Stimulated activated CD4-positive, alpha-beta T cell treated with anti-CD3 and anti-CD28 coated beads, Interleukin-15, amount 100 ng/mL, for 1 hour (primary cell): Measurements from ENCODE around the gene TMA7.
A peak's percentile ranks its signal among the peaks of the same experiment; 100 is the strongest.
"Not testable (repeated sequence)": the region's sequence is repeated elsewhere in the genome, so short reads cannot be mapped to it uniquely, and the experiment has no call there.

Experiments
- DNase-seq, 2 donors: peaks; one replicate each; pipeline ENCODE4 v3.0.0-alpha.2; 2020; ENCODE audit warnings: low read depth in 1 of 2, low spot score in 1 of 2

The TMA7 gene

GRCh38 chr3:48435774-48436476 is 4.1 kb upstream of the TMA7 start:
- DNase-seq: peak; percentile 66

GRCh38 chr3:48436477-48436787 is 3.6 kb upstream of the TMA7 start:
- DNase-seq: no peak

DNA sequence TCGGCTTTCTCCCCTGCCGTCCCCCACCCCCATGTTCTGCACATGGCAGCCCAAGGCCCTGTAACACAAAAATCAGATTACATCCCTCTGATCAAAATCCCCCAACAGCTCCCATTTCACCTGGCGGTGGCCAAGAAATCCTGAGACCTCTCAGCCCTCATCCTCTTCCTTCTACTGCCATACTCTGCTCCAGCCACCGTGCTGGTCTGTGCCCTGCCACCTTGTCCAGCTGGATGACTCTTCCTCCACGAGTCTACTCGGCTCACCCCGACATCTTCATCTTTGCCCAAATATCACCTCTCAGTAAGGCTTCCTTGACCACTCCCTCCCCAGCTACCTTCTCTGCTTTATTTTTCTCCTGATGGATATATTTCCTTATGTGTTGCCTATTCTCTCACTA is 3.2 kb upstream of the TMA7 start:
- DNase-seq: no peak

DNA sequence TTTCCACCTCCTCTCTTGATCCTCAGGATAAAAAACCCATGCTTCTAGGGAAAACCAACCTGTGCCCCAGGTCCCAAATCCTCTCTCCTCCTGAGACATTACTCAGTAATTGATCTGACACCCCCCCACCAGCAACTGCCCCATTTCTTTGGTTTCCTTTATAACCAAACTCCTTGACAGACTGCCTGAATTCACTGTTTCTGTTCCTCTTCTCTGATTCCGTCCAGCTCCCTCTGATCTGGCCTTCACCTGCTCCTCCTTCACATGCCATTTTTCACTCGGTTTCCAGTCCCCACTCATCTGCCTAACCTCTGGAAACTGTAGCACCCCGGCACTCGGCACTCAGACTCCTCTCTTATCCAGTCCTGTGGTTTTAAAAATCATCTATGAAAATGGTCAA is 2.2 kb upstream of the TMA7 start:
- no peak for DNase-seq

- no peak for DNase-seq
Observed at GRCh38 chr3:48440590-48440958, 517 bp downstream of the TMA7 start.

- DNase-seq: no peak
Observed at GRCh38 chr3:48441940-48442339, 1.9 kb downstream of the TMA7 start.

- DNase-seq: no peak
Observed at GRCh38 chr3:48445277-48445882, 5.3 kb downstream of the TMA7 start.

GRCh38 chr3:48446043-48446424 is 6.0 kb downstream of the TMA7 start:
- DNase-seq: no peak

DNA sequence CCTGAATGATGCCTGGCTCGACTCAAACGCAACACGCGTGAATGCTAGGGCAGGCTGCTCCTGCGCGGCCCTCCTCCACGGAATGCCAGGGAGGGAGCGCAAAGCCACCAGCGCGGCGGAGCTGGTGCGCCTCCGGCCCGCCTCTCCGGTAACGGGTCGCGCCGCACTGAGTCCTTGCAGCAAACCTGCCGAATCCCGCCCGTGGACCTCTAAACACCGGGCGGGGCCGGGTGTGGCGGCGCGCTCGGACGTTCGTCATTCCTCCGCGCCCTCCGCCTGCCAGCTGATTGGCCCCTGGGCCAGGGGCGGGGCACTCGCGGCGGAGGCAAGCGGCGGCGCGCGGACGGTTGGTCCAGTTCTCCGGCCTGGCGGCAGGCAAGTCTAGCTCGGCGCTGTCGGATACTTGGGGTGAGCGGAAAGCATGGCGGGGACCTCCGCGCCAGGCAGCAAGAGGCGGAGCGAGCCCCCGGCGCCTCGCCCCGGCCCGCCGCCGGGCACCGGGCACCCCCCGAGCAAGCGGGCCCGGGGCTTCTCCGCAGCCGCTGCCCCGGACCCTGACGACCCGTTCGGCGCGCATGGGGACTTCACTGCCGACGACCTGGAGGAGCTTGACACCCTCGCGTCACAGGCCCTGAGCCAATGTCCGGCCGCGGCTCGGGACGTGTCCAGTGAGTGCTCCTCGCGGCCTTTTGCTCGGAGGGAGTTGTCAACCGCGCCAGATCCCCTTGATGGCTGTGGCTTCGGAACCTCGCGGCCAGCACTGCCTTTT is 6.6 kb downstream of the TMA7 start, which contains the start of gene ATRIP:
ATRIP (plus strand) TSS at position 313 of the 769 bp plus-strand sequence; CDS start at position 422, 109 bp downstream.
- peak; percentile 64 to 81 for DNase-seq

GRCh38 chr3:48451270-48451669 is 11.2 kb downstream of the TMA7 start:
- no peak for DNase-seq

DNA sequence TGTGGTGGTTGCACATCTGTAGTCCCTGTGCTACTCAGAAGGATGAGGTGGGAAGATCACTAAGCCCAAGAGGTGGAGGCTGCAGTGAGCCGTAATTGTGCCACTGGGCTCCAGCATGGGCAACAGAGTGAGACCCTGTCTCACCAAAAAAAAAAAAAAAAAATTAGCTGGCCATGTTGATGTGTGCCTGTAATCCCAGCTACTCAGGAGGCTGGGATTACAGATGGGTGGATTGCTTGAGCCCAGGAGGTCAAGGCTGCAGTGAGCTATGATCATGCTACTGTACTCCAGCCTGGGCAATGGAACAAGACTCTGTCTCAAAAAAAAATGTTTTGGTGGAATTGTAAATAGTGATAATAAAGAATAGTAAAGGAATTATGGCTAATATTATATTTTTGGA is 16.4 kb downstream of the TMA7 start:
- no peak for DNase-seq

DNA sequence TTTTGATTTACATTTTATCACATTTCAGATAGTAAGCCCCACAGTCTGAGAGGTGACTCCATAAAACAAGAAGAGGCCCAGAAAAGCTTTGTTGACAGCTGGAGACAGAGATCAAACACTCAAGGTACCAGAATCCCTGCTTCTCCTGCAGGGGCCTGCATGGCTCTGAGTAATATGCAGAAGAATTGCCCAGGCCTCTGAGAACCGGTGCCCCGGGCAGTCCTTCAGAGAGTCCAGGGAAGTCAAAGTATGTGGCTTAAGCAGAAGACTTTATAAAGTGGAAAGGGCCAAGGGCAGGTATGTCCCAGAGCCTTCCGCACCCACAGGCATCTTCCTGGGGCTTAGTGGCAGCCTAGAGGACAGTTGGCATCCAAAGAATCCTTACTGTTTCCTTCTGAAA is 19.3 kb downstream of the TMA7 start:
- no peak for DNase-seq

DNA sequence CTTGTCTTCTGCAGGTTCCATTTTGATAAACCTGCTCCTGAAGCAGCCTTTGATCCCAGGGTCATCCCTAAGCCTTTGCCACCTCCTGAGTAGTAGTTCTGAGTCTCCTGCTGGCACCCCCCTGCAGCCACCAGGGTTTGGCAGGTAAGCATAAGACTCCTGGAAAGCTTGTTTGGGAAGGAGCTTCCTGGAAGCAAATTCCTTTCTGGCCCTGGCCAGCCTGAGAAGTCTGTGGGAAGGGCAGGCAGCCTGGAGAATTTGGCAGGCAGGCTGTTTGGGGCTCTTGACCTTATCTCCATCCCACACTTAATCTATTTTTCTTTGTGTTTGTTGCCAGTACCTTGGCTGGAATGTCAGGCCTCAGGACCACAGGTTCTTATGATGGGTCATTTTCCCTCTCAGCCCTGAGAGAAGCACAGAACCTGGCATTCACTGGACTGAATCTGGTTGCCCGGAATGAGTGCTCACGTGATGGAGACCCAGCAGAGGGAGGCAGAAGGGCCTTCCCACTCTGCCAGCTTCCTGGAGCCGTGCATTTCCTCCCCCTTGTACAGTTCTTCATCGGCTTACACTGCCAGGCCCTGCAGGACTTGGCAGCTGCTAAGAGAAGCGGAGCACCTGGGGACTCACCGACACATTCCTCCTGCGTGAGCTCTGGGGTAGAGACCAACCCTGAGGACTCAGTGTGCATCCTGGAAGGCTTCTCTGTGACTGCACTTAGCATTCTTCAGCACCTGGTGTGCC is 19.9 kb downstream of the TMA7 start:
- no peak for DNase-seq

DNA sequence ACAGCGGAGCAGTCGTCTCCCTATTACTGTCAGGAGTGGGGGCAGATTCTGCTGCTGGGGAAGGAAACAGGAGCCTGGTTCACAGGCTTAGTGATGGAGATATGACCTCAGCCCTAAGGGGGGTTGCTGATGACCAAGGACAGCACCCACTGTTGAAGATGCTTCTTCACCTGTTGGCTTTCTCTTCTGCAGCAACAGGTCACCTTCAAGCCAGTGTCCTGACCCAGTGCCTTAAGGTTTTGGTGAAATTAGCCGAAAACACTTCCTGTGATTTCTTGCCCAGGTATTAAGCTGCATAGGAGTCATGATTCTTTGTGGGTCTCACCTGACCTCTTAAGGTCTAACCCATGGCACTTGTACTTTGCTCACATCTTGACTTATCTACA is 20.5 kb downstream of the TMA7 start:
- DNase-seq: no peak

DNA sequence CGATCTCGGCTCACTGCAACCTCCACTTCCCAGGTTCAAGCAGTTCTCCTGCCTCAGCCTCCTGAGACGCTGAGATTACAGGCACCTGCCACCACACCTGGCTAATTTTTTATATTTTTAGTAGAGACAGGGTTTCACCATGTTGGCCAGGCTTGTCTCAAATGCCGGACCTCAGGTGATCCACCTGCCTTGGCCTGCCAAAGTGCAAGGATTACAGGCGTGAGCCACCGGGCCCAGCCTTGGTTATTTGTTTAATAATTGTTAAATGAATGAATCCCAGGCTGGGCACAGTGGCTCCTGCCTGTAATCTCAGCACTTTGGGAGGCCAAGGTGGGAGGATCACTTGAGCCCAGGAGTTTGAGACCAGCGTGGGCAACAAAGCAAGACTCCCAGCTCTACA is 21.7 kb downstream of the TMA7 start:
- not testable (repeated sequence) for DNase-seq

GRCh38 chr3:48463703-48464102 is 23.6 kb downstream of the TMA7 start:
- no peak for DNase-seq

GRCh38 chr3:48464713-48465221 is 24.7 kb downstream of the TMA7 start:
- DNase-seq: no peak

DNA sequence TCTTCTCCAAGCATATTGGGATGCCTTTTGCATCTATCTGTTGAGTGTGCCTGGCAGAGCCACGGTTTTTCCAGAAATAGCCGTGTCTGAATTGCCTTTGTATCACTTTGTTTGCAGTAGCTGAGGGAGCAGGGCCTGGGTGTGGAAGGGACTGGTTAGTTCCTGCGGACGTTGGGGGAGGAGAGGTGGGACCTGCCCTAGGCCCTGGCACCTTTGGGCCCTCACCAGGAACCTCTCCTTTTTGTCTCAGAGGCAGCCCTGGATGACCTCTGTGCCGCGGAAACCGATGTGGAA is 25.1 kb downstream of the TMA7 start:
- DNase-seq: no peak

DNA sequence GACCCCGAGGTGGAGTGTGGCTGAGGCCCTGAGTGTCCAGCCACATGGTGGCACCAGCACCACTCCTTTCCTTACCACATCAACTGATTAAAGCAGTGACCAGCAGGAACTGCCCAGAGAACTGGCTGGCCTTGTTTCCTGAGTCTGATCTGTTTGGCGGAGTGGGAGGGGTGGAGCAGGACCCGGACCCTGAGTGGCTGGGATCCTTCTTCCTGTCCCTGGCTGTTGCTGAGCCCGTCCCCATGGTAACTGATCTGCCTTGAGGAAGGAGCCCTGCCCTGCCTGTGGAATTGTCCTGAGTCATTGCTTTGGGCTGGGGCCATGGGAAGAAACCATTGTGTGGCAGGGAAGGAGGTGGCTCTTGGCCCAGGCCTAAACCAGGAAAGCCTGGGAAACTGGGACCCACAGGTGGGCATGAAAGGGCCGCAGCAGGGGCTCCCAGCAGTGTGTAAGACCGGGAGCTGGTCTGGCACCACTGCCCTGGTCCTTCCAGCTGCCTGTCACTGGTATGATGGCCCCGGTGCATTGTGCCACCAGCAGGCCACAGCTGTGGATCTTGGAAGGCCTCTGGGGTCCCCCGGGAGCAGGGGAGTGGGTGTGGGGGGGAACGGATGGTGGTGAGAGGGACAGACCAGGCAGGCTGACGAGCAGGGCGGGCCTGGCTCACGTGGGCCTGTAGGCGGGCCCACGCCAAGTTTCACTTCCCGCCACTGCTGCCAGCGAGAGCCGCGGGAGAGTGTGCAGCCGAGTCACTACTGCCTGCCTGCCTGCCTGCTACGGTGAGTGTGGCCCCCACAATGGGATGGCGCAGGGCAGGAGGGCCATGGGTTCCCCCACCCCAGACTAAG is 25.7 kb downstream of the TMA7 start:
- peak; percentile 59 to 70 for DNase-seq

DNA sequence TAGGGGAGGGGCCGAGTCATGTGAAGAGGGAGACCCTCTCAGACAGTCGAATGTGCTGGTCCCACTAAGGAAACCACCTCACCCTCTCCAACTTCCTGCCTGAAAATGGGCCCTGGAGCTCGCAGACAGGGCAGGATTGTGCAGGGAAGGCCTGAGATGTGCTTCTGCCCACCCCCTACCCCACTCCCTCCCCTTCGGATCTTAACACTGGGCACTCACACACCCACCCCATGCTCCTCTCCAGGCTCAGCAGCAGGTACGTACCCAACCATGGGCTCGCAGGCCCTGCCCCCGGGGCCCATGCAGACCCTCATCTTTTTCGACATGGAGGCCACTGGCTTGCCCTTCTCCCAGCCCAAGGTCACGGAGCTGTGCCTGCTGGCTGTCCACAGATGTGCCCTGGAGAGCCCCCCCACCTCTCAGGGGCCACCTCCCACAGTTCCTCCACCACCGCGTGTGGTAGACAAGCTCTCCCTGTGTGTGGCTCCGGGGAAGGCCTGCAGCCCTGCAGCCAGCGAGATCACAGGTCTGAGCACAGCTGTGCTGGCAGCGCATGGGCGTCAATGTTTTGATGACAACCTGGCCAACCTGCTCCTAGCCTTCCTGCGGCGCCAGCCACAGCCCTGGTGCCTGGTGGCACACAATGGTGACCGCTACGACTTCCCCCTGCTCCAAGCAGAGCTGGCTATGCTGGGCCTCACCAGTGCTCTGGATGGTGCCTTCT is 26.5 kb downstream of the TMA7 start:
- no peak for DNase-seq
